Stimulated activated CD4-positive, alpha-beta T cell treated with anti-CD3 and anti-CD28 coated beads, Interleukin-1b, Interleukin-23, amount 100 ng/mL, for 1 hour (primary cell): ENCODE results near the gene TAF11.
"Not testable (repeated sequence)": the region's sequence is repeated elsewhere in the genome, so short reads cannot be mapped to it uniquely, and the experiment has no call there.

ENCODE experiments used
- DNase-seq, 2 donors: peaks; one replicate each; pipeline ENCODE4 v3.0.0-alpha.2; 2020; ENCODE audit warnings: low read depth in 2 of 2

The TAF11 gene

GRCh38 chr6:34866509-34866908 lies 21.3 kb downstream of the TAF11 start:
- no peak for DNase-seq

GRCh38 chr6:34865107-34865506 lies 22.7 kb downstream of the TAF11 start:
- DNase-seq: no peak

- DNase-seq: no peak
These were observed 23.8 kb downstream of the TAF11 start for GRCh38 chr6:34864007-34864406.

GRCh38 chr6:34860776-34861175 lies 27.1 kb downstream of the TAF11 start:
- no peak for DNase-seq

GRCh38 chr6:34859951-34860350 lies 27.9 kb downstream of the TAF11 start:
- DNase-seq: no peak

- no peak for DNase-seq
These were observed 29.2 kb downstream of the TAF11 start for GRCh38 chr6:34858681-34859080.

GRCh38 chr6:34855463-34855862 lies 32.4 kb downstream of the TAF11 start:
- no peak for DNase-seq

GRCh38 chr6:34852406-34853085 lies 35.3 kb downstream of the TAF11 start:
- no peak for DNase-seq

- no peak for DNase-seq
These were observed 36.5 kb downstream of the TAF11 start for GRCh38 chr6:34851361-34851760.

GRCh38 chr6:34849066-34849465 lies 38.8 kb downstream of the TAF11 start:
- not testable (repeated sequence) for DNase-seq

GRCh38 chr6:34839666-34840352 lies 48.0 kb downstream of the TAF11 start:
- DNase-seq: no peak

GRCh38 chr6:34837528-34837927 lies 50.3 kb downstream of the TAF11 start:
- no peak for DNase-seq

GRCh38 chr6:34836451-34836850 lies 51.4 kb downstream of the TAF11 start:
- no peak for DNase-seq

- DNase-seq: no peak
These were observed 51.8 kb downstream of the TAF11 start for GRCh38 chr6:34836008-34836407.

- DNase-seq: no peak
These were observed 52.9 kb downstream of the TAF11 start for GRCh38 chr6:34834789-34835518.

- no peak for DNase-seq
These were observed 54.9 kb downstream of the TAF11 start for GRCh38 chr6:34832942-34833341.

- DNase-seq: no peak
These were observed 58.7 kb downstream of the TAF11 start for GRCh38 chr6:34829137-34829536.
